Adrenal gland (tissue), 5 donors: ENCODE measurements around the gene NEU1.

ENCODE experiments used
- POLR2A ChIP-seq, 2 donors: fragments of 450-650 bp; IDR thresholded peaks; one replicate each; pipeline ENCODE4 v1.6.1; 2017; ENCODE audit warnings: antibody characterized with exemption in 2 of 2, mild to moderate bottlenecking in 2 of 2, moderate library complexity in 1 of 2
- TF ChIP-seq, protein P1 (sequence below), 6 experiments: fragments of 450-650 bp in 4 of 6; fragments of 200-600 bp in 2 of 6; sonication (generic) in 1 of 6; IDR thresholded peaks; 1 replicate in 5 of 6; 2 replicates in 1 of 6; pipeline versions ENCODE4 v1.5.1 to v1.8.0; 2016 to 2021; ENCODE audit warnings: antibody characterized with exemption in 6 of 6, mild to moderate bottlenecking in 2 of 6, moderate library complexity in 1 of 6
- donor health status: DM: no; HTN: no; CAD: no.

DNA sequence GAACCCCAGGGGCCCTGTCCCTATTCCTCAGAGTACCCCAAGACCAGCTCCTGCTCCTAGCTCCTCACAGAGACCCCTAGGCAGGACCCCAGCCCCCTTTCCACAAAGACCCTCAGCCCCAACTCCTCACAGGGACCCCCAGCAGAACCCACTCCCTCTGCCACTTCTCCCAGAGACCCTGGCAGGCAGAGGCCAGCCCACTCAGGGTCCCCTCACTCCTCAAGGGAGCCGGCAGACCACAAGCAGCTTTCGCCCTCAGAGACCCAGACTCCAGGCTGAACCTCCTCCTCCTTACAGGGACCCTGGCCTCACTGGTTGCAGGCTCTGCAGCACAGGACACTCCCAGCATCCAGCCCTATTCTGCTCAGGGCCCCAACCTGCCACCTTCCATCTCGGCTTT, 15.6 kb upstream of the NEU1 start:
- TF ChIP-seq, protein P1, sequence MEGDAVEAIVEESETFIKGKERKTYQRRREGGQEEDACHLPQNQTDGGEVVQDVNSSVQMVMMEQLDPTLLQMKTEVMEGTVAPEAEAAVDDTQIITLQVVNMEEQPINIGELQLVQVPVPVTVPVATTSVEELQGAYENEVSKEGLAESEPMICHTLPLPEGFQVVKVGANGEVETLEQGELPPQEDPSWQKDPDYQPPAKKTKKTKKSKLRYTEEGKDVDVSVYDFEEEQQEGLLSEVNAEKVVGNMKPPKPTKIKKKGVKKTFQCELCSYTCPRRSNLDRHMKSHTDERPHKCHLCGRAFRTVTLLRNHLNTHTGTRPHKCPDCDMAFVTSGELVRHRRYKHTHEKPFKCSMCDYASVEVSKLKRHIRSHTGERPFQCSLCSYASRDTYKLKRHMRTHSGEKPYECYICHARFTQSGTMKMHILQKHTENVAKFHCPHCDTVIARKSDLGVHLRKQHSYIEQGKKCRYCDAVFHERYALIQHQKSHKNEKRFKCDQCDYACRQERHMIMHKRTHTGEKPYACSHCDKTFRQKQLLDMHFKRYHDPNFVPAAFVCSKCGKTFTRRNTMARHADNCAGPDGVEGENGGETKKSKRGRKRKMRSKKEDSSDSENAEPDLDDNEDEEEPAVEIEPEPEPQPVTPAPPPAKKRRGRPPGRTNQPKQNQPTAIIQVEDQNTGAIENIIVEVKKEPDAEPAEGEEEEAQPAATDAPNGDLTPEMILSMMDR (IDR thresholded peaks at IDR 0.05): no peak
- no peak for TF ChIP-seq POLR2A (IDR thresholded peaks at IDR 0.05)
